Endodermal cell (in vitro differentiated cells): ENCODE data around the gene LLPH. TPM values are rescaled to one million over a fixed set of nuclear protein-coding genes. Genes with fewer than 3 reads are reported as not detected.

Experiments
- DNase-seq: peaks from one replicate; pipeline ENCODE4 v3.0.0-alpha.2; 2017
- H3K27ac ChIP-seq: 2 replicates; pipeline ENCODE4 v1.5.1; 2013; ENCODE audit warnings: mild to moderate bottlenecking, low read depth, low read length, moderate library complexity
- H3K27me3 ChIP-seq: 2 replicates; pipeline ENCODE4 v1.6.1; 2013; ENCODE audit warnings: mild to moderate bottlenecking, low read length, moderate library complexity; ENCODE audit not compliant: insufficient read depth, control insufficient read depth, poor library complexity, severe bottlenecking
- H3K36me3 ChIP-seq: 2 replicates; pipeline ENCODE4 v1.7.0; 2013; ENCODE audit warnings: mild to moderate bottlenecking, low read length, moderate library complexity; ENCODE audit not compliant: control insufficient read depth, insufficient read depth
- H3K4me1 ChIP-seq: one replicate; pipeline ENCODE4 v1.7.0; 2013; ENCODE audit warnings: low read length; ENCODE audit not compliant: control insufficient read depth, insufficient read depth
- H3K4me3 ChIP-seq: 2 replicates; pipeline ENCODE4 v1.5.1; 2013; ENCODE audit warnings: mild to moderate bottlenecking, low read length, moderate library complexity
- H3K9ac ChIP-seq: 2 replicates; pipeline ENCODE4 v1.6.1; 2013; ENCODE audit warnings: mild to moderate bottlenecking, low read length, moderate library complexity; ENCODE audit not compliant: poor library complexity, severe bottlenecking; ENCODE audit errors: extremely low read depth
- H3K9me3 ChIP-seq: 2 replicates; pipeline ENCODE4 v1.6.1; 2013; ENCODE audit warnings: mild to moderate bottlenecking, low read length, moderate library complexity; ENCODE audit not compliant: control insufficient read depth
- H3K27ac Mint-ChIP-seq: 2 replicates; pipeline ENCODE4 v1.8.0; 2020; ENCODE audit warnings: mixed read lengths
- H3K27me3 Mint-ChIP-seq: 2 replicates; pipeline ENCODE4 v1.8.0; 2021; ENCODE audit warnings: mild to moderate bottlenecking, mixed read lengths; ENCODE audit not compliant: insufficient read depth
- H3K36me3 Mint-ChIP-seq: 2 replicates; pipeline ENCODE4 v1.8.0; 2020; ENCODE audit warnings: low read depth, mixed read lengths
- H3K4me1 Mint-ChIP-seq: 2 replicates; pipeline ENCODE4 v1.8.0; 2020; ENCODE audit warnings: mixed read lengths
- H3K4me3 Mint-ChIP-seq: 2 replicates; pipeline ENCODE4 v1.8.0; 2020; ENCODE audit warnings: mild to moderate bottlenecking, moderate library complexity, mixed read lengths
- H3K9me3 Mint-ChIP-seq: 2 replicates; pipeline ENCODE4 v1.8.0; 2020; ENCODE audit warnings: mild to moderate bottlenecking, mixed read lengths
- WGBS, 2 experiments: methylation state at CpG; one replicate each; pipeline versions ENCODE4 v1.1.5 to v1.1.7; 2013; ENCODE audit warnings: missing lambda C conversion rate in 2 of 2, mixed read lengths in 1 of 2; ENCODE audit not compliant: insufficient coverage in 1 of 2, insufficient read length in 1 of 2; 5-methylcytosine and 5-hydroxymethylcytosine counted together
- total RNA-seq, 2 donors: library from RNA; stranded (reverse); fragmentation: NEBNext Ultra II Directional in 1 of 2; extraction: Animal tissue kit (Norgen Biotek cat#: 25700) in 1 of 2; gene quantifications; 2 replicates in 1 of 2; 3 replicates in 1 of 2; pipeline ENCODE4 v1.2.1, GENCODE V29; 2021
- TF ChIP-seq, protein P1 (sequence below): fragments of 200-600 bp; sonication (generic); conservative IDR thresholded peaks from 2 replicates; pipeline ENCODE4 v1.5.0; 2021; ENCODE audit warnings: antibody characterized with exemption, mild to moderate bottlenecking

LLPH gene
- total RNA-seq, 2 donors from 2014 or later = 16.5 to 25.7 TPM

GRCh38 chr12:66159123-66159522 is 28.6 kb upstream of the LLPH start:
- H3K9me3 Mint-ChIP-seq = peaks cover 11% of the 10 kb centered on the region
- H3K27ac Mint-ChIP-seq = no peak overlapping the region

DNA sequence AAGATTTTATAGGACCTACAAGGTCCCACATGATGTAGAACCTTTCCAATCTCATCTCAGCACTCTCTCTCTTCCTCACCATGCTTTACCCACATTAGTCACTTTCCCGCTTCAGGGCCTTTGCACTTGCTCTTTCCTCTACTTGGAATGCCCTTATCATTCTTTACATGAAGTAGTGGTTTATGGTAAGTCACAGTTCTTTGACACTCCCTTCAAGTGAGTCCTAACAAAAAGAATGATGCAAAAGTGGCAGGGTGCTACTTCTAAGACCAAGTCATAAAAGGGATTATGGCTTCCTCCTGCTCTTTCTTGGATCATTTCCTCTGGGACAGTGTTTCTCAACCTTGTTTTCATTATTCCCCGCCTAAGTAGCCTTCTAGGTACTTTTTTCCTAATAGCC is 26.1 kb upstream of the LLPH start:
- H3K4me3 ChIP-seq = no peak overlapping the region
- H3K27me3 ChIP-seq = no peaks in the 10 kb centered on the region
- H3K9ac ChIP-seq = no peak overlapping the region
- no peaks in the 10 kb centered on the region for H3K4me1 Mint-ChIP-seq
- peaks cover 5% of the 10 kb centered on the region for H3K9me3 ChIP-seq
- peaks cover 16% of the 10 kb centered on the region for H3K36me3 ChIP-seq
- H3K9me3 Mint-ChIP-seq = peaks cover 8% of the 10 kb centered on the region
- H3K27ac Mint-ChIP-seq = no peak overlapping the region
- TF ChIP-seq, protein P1, sequence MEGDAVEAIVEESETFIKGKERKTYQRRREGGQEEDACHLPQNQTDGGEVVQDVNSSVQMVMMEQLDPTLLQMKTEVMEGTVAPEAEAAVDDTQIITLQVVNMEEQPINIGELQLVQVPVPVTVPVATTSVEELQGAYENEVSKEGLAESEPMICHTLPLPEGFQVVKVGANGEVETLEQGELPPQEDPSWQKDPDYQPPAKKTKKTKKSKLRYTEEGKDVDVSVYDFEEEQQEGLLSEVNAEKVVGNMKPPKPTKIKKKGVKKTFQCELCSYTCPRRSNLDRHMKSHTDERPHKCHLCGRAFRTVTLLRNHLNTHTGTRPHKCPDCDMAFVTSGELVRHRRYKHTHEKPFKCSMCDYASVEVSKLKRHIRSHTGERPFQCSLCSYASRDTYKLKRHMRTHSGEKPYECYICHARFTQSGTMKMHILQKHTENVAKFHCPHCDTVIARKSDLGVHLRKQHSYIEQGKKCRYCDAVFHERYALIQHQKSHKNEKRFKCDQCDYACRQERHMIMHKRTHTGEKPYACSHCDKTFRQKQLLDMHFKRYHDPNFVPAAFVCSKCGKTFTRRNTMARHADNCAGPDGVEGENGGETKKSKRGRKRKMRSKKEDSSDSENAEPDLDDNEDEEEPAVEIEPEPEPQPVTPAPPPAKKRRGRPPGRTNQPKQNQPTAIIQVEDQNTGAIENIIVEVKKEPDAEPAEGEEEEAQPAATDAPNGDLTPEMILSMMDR = no peak
- peaks cover 12% of the 10 kb centered on the region for H3K36me3 Mint-ChIP-seq
- WGBS, 2 experiments = 97 to 100% methylated on average over 1 to 2 of the region's 2 CpGs
- no peak overlapping the region for H3K4me3 Mint-ChIP-seq
- no peak overlapping the region for H3K27ac ChIP-seq
- no peaks in the 10 kb centered on the region for H3K27me3 Mint-ChIP-seq
- no peak for DNase-seq
- no peaks in the 10 kb centered on the region for H3K4me1 ChIP-seq

More at GRCh38 chr12:66159123-66159522, 28.6 kb upstream of the LLPH start:
- Histone ChIP-seq H3K4me1 (no peaks in the 10 kb centered on the region), H3K36me3 (peaks cover 16% of the 10 kb centered on the region), H3K9ac (no peak overlapping the region), H3K27ac (no peak overlapping the region), H3K4me3 (no peak overlapping the region), H3K9me3 (peaks cover 5% of the 10 kb centered on the region), H3K27me3 (no peaks in the 10 kb centered on the region)
- Mint-ChIP-seq H3K27me3 (no peaks in the 10 kb centered on the region), H3K4me1 (no peaks in the 10 kb centered on the region), H3K36me3 (peaks cover 14% of the 10 kb centered on the region), H3K4me3 (no peak overlapping the region)
- no peak for DNase-seq
- TF ChIP-seq, protein P1 = no peak

- H3K9ac ChIP-seq = no peak overlapping the region
- peaks cover 10% of the 10 kb centered on the region for H3K36me3 ChIP-seq
- H3K4me1 Mint-ChIP-seq = no peaks in the 10 kb centered on the region
- H3K27me3 ChIP-seq = no peaks in the 10 kb centered on the region
- peaks cover 6% of the 10 kb centered on the region for H3K36me3 Mint-ChIP-seq
- DNase-seq = no peak
- no peaks in the 10 kb centered on the region for H3K9me3 Mint-ChIP-seq
- no peak overlapping the region for H3K27ac Mint-ChIP-seq
- H3K27me3 Mint-ChIP-seq = no peaks in the 10 kb centered on the region
- TF ChIP-seq, protein P1 = no peak
- H3K27ac ChIP-seq = no peak overlapping the region
- H3K4me3 Mint-ChIP-seq = no peak overlapping the region
- H3K9me3 ChIP-seq = no peaks in the 10 kb centered on the region
- no peaks in the 10 kb centered on the region for H3K4me1 ChIP-seq
- H3K4me3 ChIP-seq = no peak overlapping the region
Measured at GRCh38 chr12:66154776-66155175, 24.2 kb upstream of the LLPH start.
